Esophagus squamous epithelium (tissue), 5 donors: ENCODE data around the gene PGP. TPM values are rescaled to one million over a fixed set of nuclear protein-coding genes. Genes with fewer than 3 reads are reported as not detected.

Experiments
- DNase-seq: peaks from one replicate; lab custom pipeline; 2025; lab: John Stamatoyannopoulos, UW
- H3K27ac ChIP-seq, 4 donors: fragments of 200-600 bp; sonication (generic); one replicate each; pipeline ENCODE4 v1.5.1; 2016 to 2019; ENCODE audit warnings: mild to moderate bottlenecking in 1 of 4
- H3K27me3 ChIP-seq, 4 donors: fragments of 200-600 bp; sonication (generic); 1 replicate in 3 of 4; 2 replicates in 1 of 4; pipeline versions ENCODE4 v1.5.1 to v1.6.0; 2017 to 2021; ENCODE audit warnings: antibody characterized with exemption in 1 of 4
- H3K36me3 ChIP-seq, 3 donors: fragments of 200-600 bp; sonication (generic); one replicate each; pipeline ENCODE4 v1.5.1; 2016 to 2019
- H3K4me1 ChIP-seq, 3 donors: fragments of 200-600 bp; sonication (generic); one replicate each; pipeline ENCODE4 v1.5.1; 2017 to 2019
- H3K4me3 ChIP-seq, 4 donors: fragments of 200-600 bp; sonication (generic); 1 replicate in 3 of 4; 2 replicates in 1 of 4; pipeline ENCODE4 v1.5.1; 2016 to 2019; ENCODE audit warnings: mild to moderate bottlenecking in 2 of 4, moderate library complexity in 1 of 4
- H3K9me3 ChIP-seq, 3 donors: fragments of 200-600 bp; sonication (generic); one replicate each; pipeline ENCODE4 v1.5.1; 2016 to 2019
- CTCF ChIP-seq, 6 experiments: fragments of 450-650 bp in 4 of 6; fragments of 200-600 bp in 2 of 6; sonication (generic) in 2 of 6; IDR thresholded peaks; one replicate each; pipeline ENCODE4 v1.5.1; 2016 to 2019; ENCODE audit warnings: antibody characterized with exemption in 6 of 6, mild to moderate bottlenecking in 4 of 6, moderate library complexity in 4 of 6
- POLR2A ChIP-seq, 4 donors: fragments of 450-650 bp; IDR thresholded peaks; one replicate each; pipeline ENCODE4 v1.6.1; 2017; ENCODE audit warnings: antibody characterized with exemption in 4 of 4, mild to moderate bottlenecking in 4 of 4, moderate library complexity in 3 of 4
- WGBS, 2 donors: methylation state at CpG; one replicate each; pipeline ENCODE4 v1.1.5; 2018; 5-methylcytosine and 5-hydroxymethylcytosine counted together
- intact Hi-C: fragments of 100-400 bp; cut with DNase I; formaldehyde crosslinking; loops from one replicate; pipeline ENCODE4 v1.15.0; 2022
- total RNA-seq, 4 donors: library from RNA; depleted of rRNA; stranded (reverse); fragments of >200 nt; gene quantifications; one replicate each; pipeline ENCODE4 v1.1.0, GENCODE V29; 2016
- donor health status: DM: yes; HTN: yes; CAD: no.

Gene PGP
- total RNA-seq, 4 donors from 2014 or later, result 5.5 to 14.2 (median 7.4) TPM

DNA sequence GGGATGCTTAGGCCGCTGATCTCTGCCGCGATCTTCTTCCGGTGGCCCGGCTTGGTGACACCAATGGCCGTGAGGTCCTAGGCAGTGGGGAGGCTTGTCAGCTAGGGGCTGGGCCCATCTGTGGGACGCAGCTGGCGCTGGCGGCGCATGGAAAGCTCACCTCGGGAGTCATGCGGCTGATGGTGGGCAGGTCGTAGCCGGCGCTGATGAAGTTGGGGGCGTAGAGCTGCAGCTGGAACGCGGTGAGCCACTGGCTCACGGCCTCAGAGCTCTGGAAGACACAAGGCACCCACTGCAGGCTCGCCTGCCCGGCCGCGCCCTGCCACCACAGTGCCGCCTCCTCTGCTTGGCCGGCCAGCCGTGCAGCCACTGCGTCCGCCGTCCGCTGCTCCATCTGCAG, 31.0 kb downstream of the PGP start:
- Histone ChIP-seq H3K4me3 (no peak overlapping the region), H3K27ac (no peak overlapping the region), H3K9me3 (no peaks in the 10 kb centered on the region), H3K36me3 (no peaks in the 10 kb centered on the region), H3K4me1 (peaks cover 0 to 9% (median 6%) of the 10 kb centered on the region in 3 donors), H3K27me3 (no peaks in the 10 kb centered on the region)
- TF ChIP-seq POLR2A (IDR thresholded peaks at IDR 0.05) (no peak), CTCF (IDR thresholded peaks at IDR 0.05) (no peak)
- DNase-seq, result no peak
- WGBS, 2 donors, result 91 to 93% methylated on average over 7 to 8 of the region's 30 CpGs
- intact Hi-C loops, result no loop called here

GRCh38 chr16:2181952-2182351, 32.7 kb downstream of the PGP start:
- intact Hi-C loops, result no loop called here
- Histone ChIP-seq H3K27me3 (no peaks in the 10 kb centered on the region), H3K9me3 (no peaks in the 10 kb centered on the region), H3K36me3 (peaks cover 0 to 16% (median 0%) of the 10 kb centered on the region in 3 donors), H3K4me3 (no peak overlapping the region), H3K27ac (no peak overlapping the region), H3K4me1 (peaks cover 0 to 15% (median 6%) of the 10 kb centered on the region in 3 donors)
- TF ChIP-seq CTCF (IDR thresholded peaks at IDR 0.05), result no peak
- TF ChIP-seq POLR2A (IDR thresholded peaks at IDR 0.05), result no peak
- DNase-seq, result no peak
- 86% methylated on average over 10 of the region's 20 CpGs; no CpG with 5 or more reads in 1 of the 2 donors for WGBS, 2 donors

DNA sequence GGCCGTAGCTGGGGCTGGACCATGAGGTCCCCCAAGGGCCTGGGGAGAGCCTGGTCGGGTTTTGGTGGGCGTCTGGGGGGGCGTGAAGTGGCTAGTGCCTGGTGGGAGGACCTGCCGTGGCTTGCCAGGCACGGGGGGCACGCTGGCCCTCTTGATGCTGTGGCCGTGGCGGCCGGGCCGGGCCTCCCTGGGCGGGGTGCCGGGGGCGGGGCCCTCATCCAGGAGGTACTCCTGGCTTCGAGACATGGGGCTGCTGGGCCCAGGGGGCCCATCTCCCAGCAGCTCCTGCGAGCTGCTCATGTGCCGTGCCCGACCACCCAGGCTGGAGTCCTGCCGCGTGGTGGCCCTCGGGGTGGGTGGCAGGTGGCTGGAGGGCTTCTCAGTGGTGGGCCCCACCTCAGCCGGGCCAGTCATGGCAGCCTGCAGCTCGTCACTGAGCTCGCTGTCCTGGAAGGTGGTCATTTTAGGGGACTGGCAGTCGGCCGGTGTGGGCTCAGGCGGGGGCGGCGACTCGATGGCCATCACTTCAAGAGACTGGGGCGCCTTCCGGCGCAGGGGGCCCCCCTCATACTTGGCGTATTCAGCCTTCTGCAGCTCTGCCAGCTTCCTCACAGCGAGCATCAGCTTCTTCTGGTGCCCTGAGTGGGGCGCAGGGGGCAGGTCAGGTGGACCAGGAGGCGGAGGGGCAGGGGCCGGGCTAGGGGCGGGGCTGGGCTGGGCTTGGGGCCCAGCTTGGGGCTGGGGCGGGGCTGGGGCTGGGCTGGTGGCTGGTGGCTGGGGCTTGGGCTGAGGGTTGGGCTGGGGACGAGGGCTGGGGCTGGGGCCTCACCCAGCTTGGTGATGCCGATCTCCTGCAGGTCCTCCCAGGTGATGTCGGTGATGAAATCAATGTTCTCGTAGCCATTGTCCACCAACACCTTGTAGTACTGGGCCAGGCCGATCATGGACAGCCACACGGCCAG, 33.4 kb downstream of the PGP start:
- Histone ChIP-seq H3K9me3 (no peaks in the 10 kb centered on the region), H3K4me1 (peaks cover 0 to 21% (median 7%) of the 10 kb centered on the region in 3 donors), H3K27ac (no peak overlapping the region), H3K4me3 (no peak overlapping the region), H3K36me3 (peaks cover 0 to 23% (median 4%) of the 10 kb centered on the region in 3 donors), H3K27me3 (no peaks in the 10 kb centered on the region)
- intact Hi-C loops, result no loop called here
- DNase-seq, result no peak
- 97 to 100% methylated on average over 1 to 5 of the region's 46 CpGs for WGBS, 2 donors
- TF ChIP-seq CTCF (IDR thresholded peaks at IDR 0.05), result no peak
- TF ChIP-seq POLR2A (IDR thresholded peaks at IDR 0.05), result no peak

DNA sequence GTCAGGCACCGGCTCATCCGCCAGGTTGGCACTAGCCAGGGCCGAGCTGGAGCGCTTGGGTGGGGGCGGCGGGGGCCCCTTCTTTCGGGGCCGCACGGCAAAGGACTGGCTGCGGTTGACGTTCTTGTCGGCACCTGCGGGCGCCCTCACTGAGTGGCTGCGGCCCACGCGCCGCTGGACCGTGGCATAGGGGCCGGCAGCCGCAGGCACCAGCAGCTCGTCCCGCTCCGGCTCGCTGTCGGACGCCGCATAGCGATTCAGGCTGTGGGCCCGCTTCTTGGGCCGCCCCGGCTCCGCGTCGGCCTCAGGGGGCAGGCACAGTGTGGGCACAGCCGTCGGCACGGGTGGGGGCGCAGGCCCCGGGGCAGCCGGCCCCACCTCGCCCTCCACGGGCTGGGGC, 34.2 kb downstream of the PGP start:
- no peak for DNase-seq
- Histone ChIP-seq H3K36me3 (peaks cover 7 to 31% (median 10%) of the 10 kb centered on the region in 3 donors), H3K27ac (no peak overlapping the region), H3K4me3 (no peak overlapping the region), H3K27me3 (no peaks in the 10 kb centered on the region), H3K4me1 (peaks cover 0 to 27% (median 15%) of the 10 kb centered on the region in 3 donors), H3K9me3 (no peaks in the 10 kb centered on the region)
- intact Hi-C loops, result no loop called here
- no peak for TF ChIP-seq POLR2A (IDR thresholded peaks at IDR 0.05)
- no peak for TF ChIP-seq CTCF (IDR thresholded peaks at IDR 0.05)
- 100% methylated on average over 1 of the region's 43 CpGs; no CpG with 5 or more reads in 1 of the 2 donors for WGBS, 2 donors

GRCh38 chr16:2179576-2179975, 35.1 kb downstream of the PGP start:
- DNase-seq, result no peak
- Histone ChIP-seq H3K27me3 (no peaks in the 10 kb centered on the region), H3K4me1 (peaks cover 0 to 35% (median 15%) of the 10 kb centered on the region in 3 donors), H3K9me3 (no peaks in the 10 kb centered on the region), H3K4me3 (peak overlapping the region in 1 of 4 donors; percentile 27), H3K27ac (peak overlapping the region in 1 of 4 donors; percentile 21), H3K36me3 (peaks cover 16 to 40% (median 19%) of the 10 kb centered on the region in 3 donors)
- no peak for TF ChIP-seq CTCF (IDR thresholded peaks at IDR 0.05)
- intact Hi-C loops, result no loop called here
- no CpG with 5 or more reads among the region's 31 CpGs for WGBS, 2 donors
